Activated B cell treated with CpG ODN at 0.5 μM for 24 hours (primary cell): ENCODE measurements around the gene GPS2. TPM values are rescaled to one million over a fixed set of nuclear protein-coding genes. Genes with fewer than 3 reads are reported as not detected.

ENCODE experiments used
- ATAC-seq: fragments of 200-7000 bp; cut with Tn5 transposase; one replicate; pipeline ENCODE4 v1.10.0; 2021; ENCODE audit warnings: low read depth, mild to moderate bottlenecking, moderate library complexity
- CTCF ChIA-PET: fragments of 350-600 bp; sonication (Branson Sonifier 250); formaldehyde crosslinking; loops from one replicate; lab custom pipeline; 2021; ENCODE audit warnings: antibody characterized with exemption; lab: Charles Lee
- POLR2A ChIA-PET: fragments of 350-600 bp; sonication (Branson Sonifier 250); formaldehyde crosslinking; loops from one replicate; lab custom pipeline; 2021; ENCODE audit warnings: antibody characterized with exemption; lab: Charles Lee
- DNase-seq: peaks from one replicate; pipeline ENCODE4 v3.0.0; 2022
- H3K27ac Mint-ChIP-seq: one replicate; pipeline ENCODE4 v1.8.0; 2020; ENCODE audit warnings: mixed read lengths
- H3K27me3 Mint-ChIP-seq: one replicate; pipeline ENCODE4 v1.8.0; 2021; ENCODE audit warnings: mixed read lengths
- H3K36me3 Mint-ChIP-seq: one replicate; pipeline ENCODE4 v1.8.0; 2021; ENCODE audit warnings: low read depth, mixed read lengths
- H3K4me1 Mint-ChIP-seq: one replicate; pipeline ENCODE4 v1.8.0; 2021; ENCODE audit warnings: mixed read lengths
- H3K4me3 Mint-ChIP-seq: one replicate; pipeline ENCODE4 v1.8.0; 2020; ENCODE audit warnings: mild to moderate bottlenecking, mixed read lengths
- H3K9me3 Mint-ChIP-seq: one replicate; pipeline ENCODE4 v1.8.0; 2020; ENCODE audit warnings: mixed read lengths
- CTCF ChIP-seq: fragments of 200-600 bp; IDR thresholded peaks from one replicate; pipeline ENCODE4 v1.8.0; 2022; ENCODE audit warnings: antibody characterized with exemption, mild to moderate bottlenecking
- intact Hi-C: fragments of 100-400 bp; cut with micrococcal nuclease; formaldehyde crosslinking; loops from one replicate; pipeline ENCODE4 v1.15.1; 2024
- total RNA-seq: library from RNA; stranded (reverse); gene quantifications from 2 replicates; pipeline ENCODE4 v1.2.3, GENCODE V29; 2022

The GPS2 gene
- total RNA-seq, 1 donor from 2014 or later: 105 TPM

- Mint-ChIP-seq H3K36me3 (no peaks in the 10 kb centered on the region), H3K27me3 (peaks cover 25% of the 10 kb centered on the region), H3K4me3 (peak within 1 kb of the TSS; percentile 70), H3K4me1 (peaks cover 24% of the 10 kb centered on the region), H3K9me3 (no peaks in the 10 kb centered on the region), H3K27ac (no peak within 1 kb of the TSS)
- no peak for TF ChIP-seq CTCF
- peak; percentile 76 for ATAC-seq
- peak; percentile 64 for DNase-seq
- CTCF ChIA-PET: no interaction called here
- POLR2A ChIA-PET: no interaction called here
- intact Hi-C loops: loop anchor here (5.0 kb wide), 1 partner anchor 32 kb away; the partner anchor contains the start of gene CLDN7
These were observed 20.5 kb downstream of the GPS2 start, which contains the start of gene YBX2 for GRCh38 chr17:7294614-7295153. YBX2 (minus strand) TSS chr17:7294639; CDS start chr17:7294500, 139 bp downstream.

- ChIA-PET CTCF (no interaction called here), POLR2A (interaction anchor here (1.0 to 1.4 kb wide), 3 partner anchors 20 to 36 kb away, joined by 3 to 4 read pairs (median 4); partner anchors contain the start of gene NEURL4)
- Mint-ChIP-seq H3K4me3 (peak overlapping the region; percentile 57), H3K4me1 (peaks cover 24% of the 10 kb centered on the region), H3K9me3 (no peaks in the 10 kb centered on the region), H3K27ac (no peak overlapping the region), H3K36me3 (no peaks in the 10 kb centered on the region), H3K27me3 (peaks cover 25% of the 10 kb centered on the region)
- no peak for ATAC-seq
- intact Hi-C loops: no loop called here
- no peak for TF ChIP-seq CTCF
- DNase-seq: no peak
These were observed 21.1 kb downstream of the GPS2 start for GRCh38 chr17:7293816-7294613.

- Mint-ChIP-seq H3K27me3 (peaks cover 28% of the 10 kb centered on the region), H3K4me1 (peaks cover 24% of the 10 kb centered on the region), H3K4me3 (no peak overlapping the region), H3K9me3 (no peaks in the 10 kb centered on the region), H3K27ac (no peak overlapping the region), H3K36me3 (no peaks in the 10 kb centered on the region)
- no peak for TF ChIP-seq CTCF
- intact Hi-C loops: no loop called here
- DNase-seq: no peak
- CTCF ChIA-PET: interaction anchor here (1.0 kb wide), 1 partner anchor 12 kb away, joined by 3 read pairs; the partner anchor contains the start of gene SLC2A4
- ATAC-seq: no peak
- POLR2A ChIA-PET: interaction anchor here (1.0 to 1.4 kb wide), 3 partner anchors 21 to 36 kb away, joined by 3 to 4 read pairs (median 4); partner anchors contain the start of gene NEURL4
These were observed 22.0 kb downstream of the GPS2 start for GRCh38 chr17:7293159-7293558.

GRCh38 chr17:7292729-7293128 is 22.4 kb downstream of the GPS2 start:
- H3K4me3 Mint-ChIP-seq: no peak overlapping the region
- H3K36me3 Mint-ChIP-seq: no peaks in the 10 kb centered on the region
- no peak overlapping the region for H3K27ac Mint-ChIP-seq
- ChIA-PET POLR2A (interaction anchor here (0.7 to 1.4 kb wide), 2 partner anchors 34 to 37 kb away, joined by 3 to 7 read pairs; partner anchors contain the start of gene NEURL4), CTCF (interaction anchor here (1.0 kb wide), 1 partner anchor 11 kb away, joined by 3 read pairs; the partner anchor contains the start of gene SLC2A4)
- DNase-seq (no peak), ATAC-seq (no peak)
- H3K4me1 Mint-ChIP-seq: peaks cover 24% of the 10 kb centered on the region
- H3K27me3 Mint-ChIP-seq: peaks cover 32% of the 10 kb centered on the region
- intact Hi-C loops: no loop called here
- TF ChIP-seq CTCF: no peak
- H3K9me3 Mint-ChIP-seq: no peaks in the 10 kb centered on the region

GRCh38 chr17:7292194-7292593 is 23.0 kb downstream of the GPS2 start:
- ChIA-PET CTCF (interaction anchor here (1.0 to 1.1 kb wide), 2 partner anchors 11 to 302 kb away, joined by 3 read pairs; partner anchors contain the start of gene SLC2A4), POLR2A (interaction anchor here (0.7 to 0.9 kb wide), 2 partner anchors 35 to 57 kb away, joined by 3 to 7 read pairs; no protein-coding TSS in a partner anchor)
- Mint-ChIP-seq H3K4me3 (no peak overlapping the region), H3K27ac (no peak overlapping the region), H3K27me3 (peaks cover 35% of the 10 kb centered on the region), H3K36me3 (no peaks in the 10 kb centered on the region), H3K4me1 (peaks cover 24% of the 10 kb centered on the region), H3K9me3 (no peaks in the 10 kb centered on the region)
- ATAC-seq (no peak), DNase-seq (no peak)
- TF ChIP-seq CTCF: no peak
- intact Hi-C loops: no loop called here
